Hepatocyte (in vitro differentiated cells): Measurements from ENCODE around the gene MSANTD1. TPM values are rescaled to one million over a fixed set of nuclear protein-coding genes. Genes with fewer than 3 reads are reported as not detected.

Experiments
- DNase-seq: peaks from one replicate; pipeline ENCODE4 v3.0.0-alpha.2; 2016; ENCODE audit warnings: low spot score
- H2AFZ ChIP-seq: fragments of 200-600 bp; sonication (generic); 2 replicates; pipeline ENCODE4 v1.6.0; 2016; ENCODE audit warnings: antibody characterized with exemption, mild to moderate bottlenecking
- H3K27ac ChIP-seq: fragments of 200-600 bp; sonication (generic); 2 replicates; pipeline ENCODE4 v1.5.1; 2016; ENCODE audit warnings: mild to moderate bottlenecking
- H3K27me3 ChIP-seq: fragments of 200-600 bp; sonication (generic); 2 replicates; pipeline ENCODE4 v1.6.1; 2016
- H3K36me3 ChIP-seq: fragments of 200-600 bp; sonication (generic); replicated peaks from 2 replicates; pipeline ENCODE4 v1.5.1; 2016; ENCODE audit warnings: low read depth; ENCODE audit not compliant: insufficient read depth
- H3K4me1 ChIP-seq: fragments of 200-600 bp; sonication (generic); 2 replicates; pipeline ENCODE4 v1.5.1; 2016; ENCODE audit warnings: mild to moderate bottlenecking, moderate library complexity; ENCODE audit not compliant: insufficient read depth
- H3K4me2 ChIP-seq: fragments of 200-600 bp; sonication (generic); 2 replicates; pipeline ENCODE4 v1.6.0; 2016
- H3K4me3 ChIP-seq: fragments of 200-600 bp; sonication (generic); 2 replicates; pipeline ENCODE4 v1.5.1; 2016; ENCODE audit warnings: mild to moderate bottlenecking
- H3K79me2 ChIP-seq: fragments of 200-600 bp; sonication (generic); 2 replicates; pipeline ENCODE4 v1.6.0; 2017; ENCODE audit warnings: mild to moderate bottlenecking
- H3K9me2 ChIP-seq: fragments of 200-600 bp; sonication (generic); replicated peaks from 2 replicates; pipeline ENCODE4 v1.6.0; 2017; ENCODE audit warnings: mild to moderate bottlenecking; ENCODE audit not compliant: insufficient read depth
- H3K9me3 ChIP-seq: fragments of 200-600 bp; sonication (generic); 2 replicates; pipeline ENCODE4 v1.5.1; 2016; ENCODE audit warnings: low read depth, mild to moderate bottlenecking
- H4K20me1 ChIP-seq: fragments of 200-600 bp; sonication (generic); 2 replicates; pipeline ENCODE4 v1.6.0; 2016; ENCODE audit warnings: mild to moderate bottlenecking; ENCODE audit not compliant: insufficient read depth, poor library complexity, severe bottlenecking
- EZH2 ChIP-seq: fragments of 200-600 bp; sonication (generic); IDR thresholded peaks from 2 replicates; pipeline ENCODE4 v1.6.1; 2016; ENCODE audit warnings: antibody characterized with exemption, mild to moderate bottlenecking, borderline replicate concordance
- EZH2phosphoT487 ChIP-seq: fragments of 200-600 bp; sonication (generic); IDR thresholded peaks from one replicate; pipeline ENCODE4 v1.6.1; 2018; ENCODE audit warnings: antibody characterized with exemption, mild to moderate bottlenecking, low read depth, moderate library complexity; ENCODE audit not compliant: unreplicated experiment, severe bottlenecking
- WGBS: methylation state at CpG from one replicate; pipeline ENCODE4 v1.1.6; 2016; ENCODE audit warnings: low lambda C conversion rate; ENCODE audit errors: missing lambda C conversion rate; 5-methylcytosine and 5-hydroxymethylcytosine counted together
- polyA plus RNA-seq: library from polyadenylated mRNA; unstranded; fragments of >200 nt; fragmentation: Nextera tagmentation; extraction: Ambion mirVana; gene quantifications from 2 replicates; pipeline ENCODE4 v1.2.1, GENCODE V29; 2016
- total RNA-seq: library from RNA; depleted of rRNA; stranded (reverse); fragments of >200 nt; gene quantifications from 2 replicates; pipeline ENCODE4 v1.2.3, GENCODE V29; 2014
- TF ChIP-seq, protein P1 (sequence below): fragments of 200-600 bp; sonication (generic); IDR thresholded peaks from 2 replicates; pipeline ENCODE4 v1.5.1; 2016; ENCODE audit warnings: antibody characterized with exemption, mild to moderate bottlenecking; ENCODE audit not compliant: poor library complexity

MSANTD1 gene
- total RNA-seq (0.08 and 0.57 TPM in 2 replicates), polyA plus RNA-seq (0.30 and 0.51 TPM in 2 replicates)

DNA sequence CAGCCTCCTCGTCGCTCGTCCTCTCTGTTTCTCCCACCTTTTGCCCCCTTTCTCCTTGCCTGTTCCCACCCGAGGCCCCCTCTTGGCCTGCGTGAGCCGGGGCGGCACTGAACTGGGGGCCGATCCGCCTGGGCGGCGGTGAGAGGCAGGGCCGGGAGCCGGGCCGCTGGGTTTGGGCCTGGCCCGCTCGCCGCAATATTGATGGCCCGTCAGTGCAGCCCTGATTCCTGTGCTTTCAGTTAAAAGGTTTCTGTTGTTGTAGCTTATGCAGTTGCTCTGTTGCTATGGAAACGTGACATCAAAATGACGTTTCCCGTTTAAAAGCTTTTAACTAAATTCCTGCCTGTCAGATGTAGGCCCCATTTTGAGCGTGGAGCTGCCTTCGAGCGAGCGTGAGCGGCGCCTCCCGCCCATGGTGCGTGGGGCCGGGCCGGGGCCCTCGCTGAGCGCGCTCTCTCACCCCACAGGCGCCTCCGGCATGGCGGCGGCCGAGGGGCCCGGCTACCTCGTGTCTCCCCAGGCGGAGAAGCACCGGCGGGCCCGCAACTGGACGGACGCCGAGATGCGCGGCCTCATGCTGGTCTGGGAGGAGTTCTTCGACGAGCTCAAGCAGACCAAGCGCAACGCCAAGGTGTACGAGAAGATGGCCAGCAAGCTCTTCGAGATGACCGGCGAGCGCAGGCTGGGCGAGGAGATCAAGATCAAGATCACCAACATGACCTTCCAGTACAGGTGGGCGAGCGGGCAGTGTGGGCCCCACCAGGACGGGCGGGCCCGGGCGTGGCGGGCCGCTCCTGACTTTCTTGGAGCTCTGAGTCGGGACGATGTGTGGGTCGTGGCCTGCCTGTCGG is at the start of gene MSANTD1:
MSANTD1 (plus strand) TSS at position 349 of the 851 bp plus-strand sequence; CDS start at position 413, 64 bp downstream.
- H3K79me2 ChIP-seq = no peaks in the 10 kb centered on the region
- no peaks in the 10 kb centered on the region for H3K36me3 ChIP-seq
- H3K4me1 ChIP-seq = no peaks in the 10 kb centered on the region
- H4K20me1 ChIP-seq = no peaks in the 10 kb centered on the region
- no peak within 1 kb of the TSS for H3K4me2 ChIP-seq
- H3K27me3 ChIP-seq = no peaks in the 10 kb centered on the region
- TF ChIP-seq EZH2 = no peak
- TF ChIP-seq EZH2phosphoT487 = no peak
- TF ChIP-seq, protein P1, sequence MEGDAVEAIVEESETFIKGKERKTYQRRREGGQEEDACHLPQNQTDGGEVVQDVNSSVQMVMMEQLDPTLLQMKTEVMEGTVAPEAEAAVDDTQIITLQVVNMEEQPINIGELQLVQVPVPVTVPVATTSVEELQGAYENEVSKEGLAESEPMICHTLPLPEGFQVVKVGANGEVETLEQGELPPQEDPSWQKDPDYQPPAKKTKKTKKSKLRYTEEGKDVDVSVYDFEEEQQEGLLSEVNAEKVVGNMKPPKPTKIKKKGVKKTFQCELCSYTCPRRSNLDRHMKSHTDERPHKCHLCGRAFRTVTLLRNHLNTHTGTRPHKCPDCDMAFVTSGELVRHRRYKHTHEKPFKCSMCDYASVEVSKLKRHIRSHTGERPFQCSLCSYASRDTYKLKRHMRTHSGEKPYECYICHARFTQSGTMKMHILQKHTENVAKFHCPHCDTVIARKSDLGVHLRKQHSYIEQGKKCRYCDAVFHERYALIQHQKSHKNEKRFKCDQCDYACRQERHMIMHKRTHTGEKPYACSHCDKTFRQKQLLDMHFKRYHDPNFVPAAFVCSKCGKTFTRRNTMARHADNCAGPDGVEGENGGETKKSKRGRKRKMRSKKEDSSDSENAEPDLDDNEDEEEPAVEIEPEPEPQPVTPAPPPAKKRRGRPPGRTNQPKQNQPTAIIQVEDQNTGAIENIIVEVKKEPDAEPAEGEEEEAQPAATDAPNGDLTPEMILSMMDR = no peak
- H3K4me3 ChIP-seq = no peak within 1 kb of the TSS
- H3K9me2 ChIP-seq = no peaks in the 10 kb centered on the region
- H3K9me3 ChIP-seq = no peaks in the 10 kb centered on the region
- H3K27ac ChIP-seq = peak within 1 kb of the TSS; percentile 27
- WGBS = 87% methylated on average over 67 of the region's 72 CpGs
- no peak within 1 kb of the TSS for H2AFZ ChIP-seq
- peak; percentile 66 for DNase-seq

DNA sequence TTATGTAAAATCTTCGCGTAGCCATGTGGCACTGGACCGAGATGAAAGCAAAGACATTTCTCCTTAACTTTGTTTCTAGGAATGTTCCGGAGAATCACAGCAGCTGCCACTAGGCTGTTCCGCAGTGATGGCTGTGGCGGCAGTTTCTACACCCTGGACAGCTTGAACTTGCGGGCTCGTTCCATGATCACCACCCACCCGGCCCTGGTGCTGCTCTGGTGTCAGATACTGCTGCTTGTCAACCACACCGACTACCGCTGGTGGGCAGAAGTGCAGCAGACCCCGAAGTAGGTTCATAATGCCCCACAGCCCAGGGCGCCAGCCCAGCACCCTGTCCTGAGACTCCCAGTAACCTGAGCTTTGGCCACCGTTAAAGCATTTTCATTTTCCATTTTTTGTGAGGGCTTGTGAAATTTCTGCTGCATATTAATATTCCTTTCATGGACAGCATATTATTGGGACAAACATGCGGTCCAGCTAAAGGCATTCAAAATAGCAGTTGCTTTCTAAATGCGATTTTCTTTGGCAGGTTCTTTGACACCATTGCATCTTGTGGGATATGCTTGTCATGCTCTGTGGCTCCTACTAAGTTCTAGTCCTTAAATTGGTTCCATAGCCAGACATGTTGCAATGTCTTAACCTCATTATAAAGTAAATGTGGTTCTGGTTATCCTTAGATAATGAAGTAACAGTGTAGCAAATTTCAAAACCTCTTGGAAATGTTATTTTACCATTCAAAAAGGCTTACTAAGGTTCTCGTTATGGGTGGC is 49.1 kb upstream of the MSANTD1 start:
- no peak for TF ChIP-seq EZH2phosphoT487
- no peak for TF ChIP-seq EZH2
- TF ChIP-seq, protein P1 = no peak
- peaks cover 5% of the 10 kb centered on the region for H3K4me1 ChIP-seq

DNA sequence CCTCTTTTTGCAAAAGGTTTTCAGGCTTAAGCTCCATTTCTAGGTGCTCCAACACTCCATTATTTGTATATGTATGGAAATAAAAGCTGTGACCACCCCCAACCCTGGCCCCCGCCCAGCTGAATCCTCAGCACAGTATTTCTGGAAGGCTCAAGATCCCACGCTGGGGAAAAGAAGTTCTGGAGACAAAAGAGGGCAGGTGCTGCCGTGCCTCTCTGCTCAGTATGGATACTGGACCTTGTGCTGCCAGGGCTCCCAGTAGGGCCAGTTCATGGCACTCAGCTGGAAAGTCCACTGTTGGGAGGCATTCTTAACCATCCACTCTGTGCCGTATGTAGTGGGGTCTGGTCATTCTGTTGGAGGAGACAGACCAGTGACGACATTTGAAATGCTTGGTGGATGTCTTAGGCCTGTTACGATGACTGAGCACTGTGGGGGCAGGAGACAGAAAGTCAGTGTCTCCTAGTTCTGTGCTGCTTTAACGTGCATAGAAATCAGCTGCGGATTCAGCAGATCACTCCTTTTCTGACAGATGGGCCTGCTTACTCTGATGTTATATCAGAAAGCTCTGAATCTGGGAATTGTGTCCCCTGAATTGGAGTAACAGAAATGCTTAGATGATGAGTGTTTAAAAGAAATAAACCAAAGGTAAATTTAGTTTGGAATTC is 48.4 kb upstream of the MSANTD1 start:
- WGBS = 95% methylated on average over 8 of the region's 8 CpGs
- Histone ChIP-seq H3K27me3 (no peaks in the 10 kb centered on the region), H3K9me3 (no peaks in the 10 kb centered on the region), H4K20me1 (no peaks in the 10 kb centered on the region), H3K79me2 (no peaks in the 10 kb centered on the region), H2AFZ (no peak overlapping the region), H3K4me1 (peaks cover 5% of the 10 kb centered on the region), H3K27ac (no peak overlapping the region), H3K4me2 (no peak overlapping the region), H3K36me3 (no peaks in the 10 kb centered on the region), H3K4me3 (no peak overlapping the region), H3K9me2 (no peaks in the 10 kb centered on the region)
- DNase-seq = no peak
- no peak for TF ChIP-seq EZH2
- TF ChIP-seq, protein P1 = no peak
- TF ChIP-seq EZH2phosphoT487 = no peak

More for the DNA sequence above, 49.1 kb upstream of the MSANTD1 start:
- no peaks in the 10 kb centered on the region for H3K79me2 ChIP-seq
- 97% methylated on average over 17 of the region's 17 CpGs for WGBS
- no peaks in the 10 kb centered on the region for H3K9me3 ChIP-seq
- no peak overlapping the region for H3K4me3 ChIP-seq
- H3K27me3 ChIP-seq = no peaks in the 10 kb centered on the region
- no peak overlapping the region for H2AFZ ChIP-seq
- H3K36me3 ChIP-seq = no peaks in the 10 kb centered on the region
- H3K9me2 ChIP-seq = no peaks in the 10 kb centered on the region
- no peak overlapping the region for H3K4me2 ChIP-seq
- H3K27ac ChIP-seq = no peak overlapping the region
- DNase-seq = no peak
- H4K20me1 ChIP-seq = no peaks in the 10 kb centered on the region
